IPS-18c (cell line): ENCODE data around the gene CUL9.
"Not testable (repeated sequence)": the region's sequence is repeated elsewhere in the genome, so short reads cannot be mapped to it uniquely, and the experiment has no call there.

Experiments
- H3K4me3 ChIP-seq: 2 replicates; pipeline ENCODE4 v1.7.0; 2013; ENCODE audit warnings: low read depth, mild to moderate bottlenecking, low read length, moderate library complexity; ENCODE audit not compliant: insufficient read depth
- H3K9me3 ChIP-seq: one replicate; pipeline ENCODE4 v1.6.1; 2013; ENCODE audit warnings: mild to moderate bottlenecking, low read length, moderate library complexity; ENCODE audit not compliant: control insufficient read depth, insufficient read depth

CUL9 gene

DNA sequence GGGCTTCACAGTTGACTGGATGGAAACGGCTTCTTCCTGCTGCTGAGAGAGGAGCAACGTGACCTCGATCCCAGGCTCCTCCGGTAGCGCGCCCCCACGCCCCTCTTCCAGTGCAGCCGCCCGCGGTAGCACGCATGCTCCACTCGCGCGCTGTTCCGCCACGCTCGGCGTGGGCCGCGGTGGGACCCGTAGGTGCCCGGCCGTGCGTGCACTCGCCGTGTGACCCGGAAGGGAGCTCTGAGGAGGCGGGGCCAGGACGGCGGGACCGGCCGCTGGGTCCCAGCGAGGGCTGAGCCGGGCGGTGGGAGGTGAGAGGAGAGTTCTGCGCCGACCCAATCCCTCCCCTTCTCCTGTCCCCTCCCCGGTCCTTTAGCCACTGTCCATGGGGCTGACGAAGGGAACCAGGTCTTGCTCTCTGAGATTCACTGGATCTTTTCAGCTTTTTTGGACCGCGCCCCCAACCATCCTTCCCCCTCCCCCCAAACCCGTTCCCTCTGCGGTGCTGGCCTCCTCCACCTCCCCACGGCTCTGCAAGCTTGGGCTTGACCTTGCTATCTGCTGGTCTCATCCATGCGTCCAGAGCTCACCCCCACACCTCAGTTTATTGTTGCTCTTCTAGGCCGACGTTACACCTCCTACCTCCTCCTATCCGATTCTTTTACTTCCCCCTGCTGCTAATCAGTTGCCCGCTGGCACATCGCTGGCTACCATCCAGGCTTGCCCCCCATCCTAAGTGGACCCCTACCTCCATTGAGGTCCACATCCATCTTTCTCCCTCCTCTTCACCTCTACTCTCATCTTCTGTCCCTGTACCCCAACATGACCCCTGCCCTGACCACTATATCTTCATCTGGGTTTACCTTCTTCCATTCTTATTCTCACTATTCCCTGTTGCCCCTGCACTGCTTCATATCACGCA, at the start of gene CUL9:
Gene CUL9 (plus strand): TSS at position 255 of the 919 bp plus-strand sequence. CDS start 2,115 bp downstream, outside the sequence.
- H3K4me3 ChIP-seq: peak within 1 kb of the TSS; percentile 73
- no peaks in the 10 kb centered on the region for H3K9me3 ChIP-seq

DNA sequence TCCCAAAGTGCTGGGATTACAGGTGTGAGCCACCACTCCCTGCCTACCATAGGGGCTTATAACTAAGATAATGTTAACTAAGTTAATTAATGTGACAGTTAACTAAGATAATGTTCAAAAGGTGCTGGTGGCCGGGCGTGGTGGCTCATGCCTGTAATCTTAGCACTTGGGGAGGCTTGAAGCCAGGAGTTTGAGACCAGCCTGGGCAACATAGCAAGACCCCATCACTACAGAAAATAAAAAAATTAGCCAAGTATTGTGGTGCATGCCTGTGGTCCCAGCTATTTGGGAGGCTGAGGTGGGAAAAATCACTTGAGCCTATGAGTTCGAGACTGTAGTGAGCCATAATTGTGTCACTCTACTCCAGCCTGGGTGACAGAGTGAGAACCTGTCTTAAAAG, 43.7 kb upstream of the CUL9 start:
- H3K9me3 ChIP-seq: no peaks in the 10 kb centered on the region
- H3K4me3 ChIP-seq: no peak overlapping the region

DNA sequence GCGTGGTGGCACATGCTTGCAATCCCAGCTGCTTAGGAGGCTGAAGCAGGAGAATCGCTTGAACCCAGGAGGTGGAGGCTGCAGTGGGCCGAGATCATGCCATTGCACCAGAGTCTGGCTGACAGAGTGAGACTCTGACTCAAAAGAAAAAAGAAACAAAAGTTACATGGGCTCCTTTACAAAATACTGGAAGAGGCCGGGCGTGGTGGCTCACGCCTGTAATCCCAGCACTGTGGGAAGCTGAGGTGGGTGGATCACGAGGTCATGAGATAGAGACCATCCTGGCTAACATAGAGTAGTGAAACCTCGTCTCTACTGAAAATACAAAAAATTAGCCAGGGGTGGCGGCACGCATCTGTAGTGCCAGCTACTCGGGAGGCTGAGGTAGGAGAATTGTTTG, 42.0 kb upstream of the CUL9 start:
- H3K9me3 ChIP-seq, H3K4me3 ChIP-seq: not testable (repeated sequence)

DNA sequence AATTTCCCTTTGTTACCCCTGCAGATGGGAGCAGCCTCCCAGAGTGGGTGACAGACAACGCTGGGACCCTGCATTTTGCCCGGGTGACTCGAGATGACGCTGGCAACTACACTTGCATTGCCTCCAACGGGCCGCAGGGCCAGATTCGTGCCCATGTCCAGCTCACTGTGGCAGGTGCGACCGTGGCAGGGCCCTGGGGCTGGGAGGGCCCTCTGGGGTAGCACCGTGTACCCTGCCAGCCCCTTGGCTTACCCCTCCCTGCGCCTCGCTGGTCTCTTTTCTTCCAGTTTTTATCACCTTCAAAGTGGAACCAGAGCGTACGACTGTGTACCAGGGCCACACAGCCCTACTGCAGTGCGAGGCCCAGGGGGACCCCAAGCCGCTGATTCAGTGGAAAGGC, 40.4 kb upstream of the CUL9 start:
- Histone ChIP-seq H3K4me3 (no peak overlapping the region), H3K9me3 (peaks cover 2% of the 10 kb centered on the region)

DNA sequence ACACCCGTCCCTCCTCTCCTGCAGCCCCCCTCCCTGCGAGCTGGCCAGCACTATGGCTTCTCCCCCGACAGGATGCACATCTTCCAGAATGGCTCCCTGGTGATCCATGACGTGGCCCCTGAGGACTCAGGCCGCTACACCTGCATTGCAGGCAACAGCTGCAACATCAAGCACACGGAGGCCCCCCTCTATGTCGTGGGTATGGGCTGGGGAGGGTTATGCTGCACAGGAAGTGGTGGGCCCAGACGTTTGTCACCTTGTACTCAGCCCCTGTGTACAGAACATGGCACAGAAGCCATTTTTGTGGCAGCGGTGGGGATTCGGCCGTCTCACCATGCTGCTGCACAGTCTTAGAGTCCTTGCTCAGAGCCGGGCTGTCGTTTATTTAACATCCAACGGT, 39.9 kb upstream of the CUL9 start:
- Histone ChIP-seq H3K9me3 (peaks cover 2% of the 10 kb centered on the region), H3K4me3 (no peak overlapping the region)

DNA sequence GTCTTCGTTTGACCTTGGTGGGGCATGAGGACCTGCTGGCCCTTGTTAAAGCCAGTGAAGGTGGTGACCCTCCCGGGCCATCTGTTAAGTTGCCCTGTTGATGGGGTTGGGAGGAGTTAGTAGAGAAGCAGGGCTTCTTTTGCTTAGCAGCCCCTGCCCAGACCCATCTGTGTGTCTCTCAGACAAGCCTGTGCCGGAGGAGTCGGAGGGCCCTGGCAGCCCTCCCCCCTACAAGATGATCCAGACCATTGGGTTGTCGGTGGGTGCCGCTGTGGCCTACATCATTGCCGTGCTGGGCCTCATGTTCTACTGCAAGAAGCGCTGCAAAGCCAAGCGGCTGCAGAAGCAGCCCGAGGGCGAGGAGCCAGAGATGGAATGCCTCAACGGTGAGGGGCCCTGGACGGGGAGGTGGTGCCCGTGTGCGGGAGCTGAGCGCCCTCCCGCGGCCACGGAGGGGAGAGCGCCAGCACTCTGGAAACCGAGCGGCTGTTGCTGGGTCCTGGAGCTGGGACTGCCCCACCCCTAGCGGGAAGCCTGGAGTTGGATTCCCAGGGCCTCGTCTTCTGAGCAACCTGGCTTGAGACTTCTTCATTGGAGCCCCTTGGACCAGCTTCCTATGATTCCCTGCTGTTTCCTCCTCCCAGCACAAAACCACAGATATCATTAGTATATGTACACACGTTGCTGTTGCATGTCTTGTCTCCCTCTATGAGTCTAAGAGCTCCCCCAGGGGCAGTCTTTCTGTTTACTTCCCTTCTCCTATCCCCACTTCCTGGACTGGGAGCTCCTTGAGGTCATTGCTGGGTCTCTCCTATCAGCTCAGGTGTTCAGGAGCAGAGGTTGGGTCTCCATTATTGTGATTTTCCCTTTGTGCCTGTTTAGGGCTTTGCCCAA, 38.5 kb upstream of the CUL9 start:
- H3K9me3 ChIP-seq: peaks cover 2% of the 10 kb centered on the region
- no peak overlapping the region for H3K4me3 ChIP-seq

DNA sequence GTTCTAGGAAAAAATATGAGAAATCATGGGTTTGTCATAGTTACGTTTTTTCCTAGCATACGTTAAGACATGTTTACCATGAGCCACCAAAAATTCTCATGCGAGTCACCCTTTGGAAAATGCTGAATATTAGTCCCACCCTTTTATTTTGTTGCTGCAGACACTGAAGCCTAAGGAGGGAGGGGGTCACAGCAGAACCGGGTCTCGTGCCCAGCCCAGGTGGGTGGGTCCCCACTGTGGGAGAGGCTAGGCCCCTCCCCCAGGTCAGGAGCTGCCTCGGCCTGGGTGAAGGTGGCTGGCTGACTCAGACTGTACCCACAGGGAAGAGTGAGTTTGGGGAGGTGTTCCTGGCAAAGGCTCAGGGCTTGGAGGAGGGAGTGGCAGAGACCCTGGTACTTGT, 37.1 kb upstream of the CUL9 start:
- no peak overlapping the region for H3K4me3 ChIP-seq
- peaks cover 2% of the 10 kb centered on the region for H3K9me3 ChIP-seq

DNA sequence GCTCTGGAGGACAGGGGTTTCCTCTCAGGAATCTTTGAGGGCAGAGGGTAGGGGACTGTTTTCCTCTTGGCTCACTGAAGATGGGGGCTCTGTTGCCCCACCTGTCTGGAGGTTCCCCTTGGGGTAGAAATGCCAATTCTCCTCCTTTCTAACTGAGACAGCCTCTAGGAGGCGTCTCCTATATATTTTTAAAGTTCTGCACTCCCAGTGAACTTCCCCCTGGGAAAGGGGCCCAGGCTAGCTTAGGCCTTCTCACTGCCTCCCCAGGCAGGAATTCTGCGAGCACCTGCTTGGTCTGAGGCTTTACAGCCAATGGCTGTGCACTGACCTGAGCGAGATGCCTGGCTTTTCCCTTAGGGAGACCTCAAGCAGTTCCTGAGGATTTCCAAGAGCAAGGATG, 35.7 kb upstream of the CUL9 start:
- Histone ChIP-seq H3K9me3 (peaks cover 2% of the 10 kb centered on the region), H3K4me3 (no peak overlapping the region)

DNA sequence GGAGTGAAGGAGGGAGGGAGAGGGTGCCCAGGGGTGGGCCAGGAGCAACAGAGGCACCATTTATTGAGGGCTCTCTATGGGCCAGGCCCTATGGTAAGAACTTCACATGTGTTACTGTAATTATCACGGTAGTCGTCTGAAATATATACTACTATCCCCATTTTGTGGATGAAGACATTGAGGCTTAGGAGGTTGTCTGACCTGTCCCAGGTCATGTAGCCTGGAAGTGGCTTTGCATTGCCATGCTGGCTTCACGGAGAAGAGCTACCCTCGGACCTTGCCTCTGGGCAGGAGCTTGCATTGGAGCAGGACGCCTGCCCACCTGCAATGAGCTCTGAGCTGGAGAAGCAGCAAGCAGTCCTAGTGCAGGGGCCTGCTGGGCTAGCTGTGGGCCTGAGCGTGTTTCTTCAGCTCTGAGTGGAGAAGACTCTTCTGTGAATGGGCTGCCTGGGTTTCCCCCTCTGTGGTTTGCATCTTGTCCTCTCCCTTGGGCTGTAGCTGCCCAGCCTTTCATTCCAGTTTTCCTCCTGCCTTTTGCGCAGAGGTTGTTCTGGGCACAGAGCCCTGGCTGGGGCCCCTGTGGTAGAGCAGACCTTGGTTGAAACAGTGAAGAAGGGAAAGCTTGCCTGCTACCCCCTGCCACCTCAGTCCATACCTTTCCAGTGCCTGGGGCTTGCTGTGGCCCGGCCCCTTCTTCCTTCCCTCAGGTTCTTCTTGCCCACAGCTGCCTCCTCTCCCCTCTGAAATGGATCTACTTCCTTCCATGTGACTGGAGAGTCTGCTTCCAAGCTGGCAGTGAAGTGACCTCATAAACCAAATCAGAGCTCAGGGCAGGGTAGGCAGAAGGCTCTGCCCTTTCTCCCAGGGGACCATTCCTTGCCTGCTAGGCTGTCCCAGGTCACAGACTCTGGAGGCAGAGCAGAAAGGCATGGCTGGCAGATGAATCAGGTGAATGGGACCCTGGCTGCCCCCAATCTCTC, 35.0 kb upstream of the CUL9 start:
- Histone ChIP-seq H3K9me3 (peaks cover 2% of the 10 kb centered on the region), H3K4me3 (no peak overlapping the region)

DNA sequence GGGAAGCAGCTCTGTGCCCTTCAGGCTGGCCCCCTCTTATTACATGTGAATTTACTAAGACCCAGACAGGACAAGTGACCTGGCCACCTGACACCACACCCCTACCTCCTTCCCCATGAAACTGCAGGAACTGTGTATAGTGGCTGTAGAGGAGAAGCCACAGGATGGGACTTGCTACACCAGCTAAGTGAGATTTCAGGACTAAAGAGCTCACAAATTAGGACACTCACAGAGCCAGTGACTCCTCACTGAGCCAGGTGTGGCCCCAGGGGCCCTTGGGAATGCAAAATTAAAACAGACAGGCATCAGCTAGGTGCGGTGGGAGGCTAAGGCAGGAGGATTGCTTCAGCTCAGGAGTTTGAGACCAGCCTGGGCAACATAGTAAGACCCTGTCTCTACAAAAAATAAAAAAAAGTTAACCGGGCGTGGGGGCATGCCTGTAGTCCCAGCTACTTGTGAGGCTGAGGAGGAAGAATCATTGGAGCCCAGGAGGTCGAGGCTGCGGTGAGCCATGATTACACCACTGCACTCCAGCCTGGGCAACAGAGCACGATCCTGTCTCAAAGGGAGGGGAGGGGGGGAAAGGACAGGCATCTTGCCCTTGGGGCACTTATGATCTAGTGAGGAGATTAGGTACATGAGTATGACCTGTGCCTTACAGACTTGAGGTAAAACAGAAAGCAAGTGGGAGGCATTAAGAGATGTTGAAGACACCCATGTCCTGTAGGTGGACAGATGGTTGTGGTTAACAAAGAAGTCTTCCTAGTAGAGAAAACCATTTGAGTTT, 34.1 kb upstream of the CUL9 start:
- H3K4me3 ChIP-seq: no peak overlapping the region
- H3K9me3 ChIP-seq: peaks cover 2% of the 10 kb centered on the region

DNA sequence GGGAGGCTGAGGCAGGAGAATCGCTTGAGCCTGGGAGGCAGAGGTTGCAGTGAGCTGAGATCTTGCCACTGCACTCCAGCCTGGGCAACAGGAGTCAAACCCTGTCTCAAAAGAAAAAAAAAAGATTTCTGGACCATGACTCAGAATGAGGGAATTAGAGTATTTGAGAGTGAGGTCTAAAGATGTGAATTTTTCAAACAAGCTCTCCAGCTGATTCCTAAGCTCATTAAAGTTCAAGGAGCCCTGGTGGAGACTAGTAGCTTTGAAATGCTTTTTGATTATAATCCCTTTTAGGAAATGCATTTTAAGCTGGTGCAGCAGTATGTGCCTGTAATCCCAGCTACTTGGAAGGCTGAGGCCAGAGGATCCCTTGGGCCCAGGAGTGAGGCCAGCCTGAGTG, 32.7 kb upstream of the CUL9 start:
- Histone ChIP-seq H3K4me3 (no peak overlapping the region), H3K9me3 (peaks cover 2% of the 10 kb centered on the region)

DNA sequence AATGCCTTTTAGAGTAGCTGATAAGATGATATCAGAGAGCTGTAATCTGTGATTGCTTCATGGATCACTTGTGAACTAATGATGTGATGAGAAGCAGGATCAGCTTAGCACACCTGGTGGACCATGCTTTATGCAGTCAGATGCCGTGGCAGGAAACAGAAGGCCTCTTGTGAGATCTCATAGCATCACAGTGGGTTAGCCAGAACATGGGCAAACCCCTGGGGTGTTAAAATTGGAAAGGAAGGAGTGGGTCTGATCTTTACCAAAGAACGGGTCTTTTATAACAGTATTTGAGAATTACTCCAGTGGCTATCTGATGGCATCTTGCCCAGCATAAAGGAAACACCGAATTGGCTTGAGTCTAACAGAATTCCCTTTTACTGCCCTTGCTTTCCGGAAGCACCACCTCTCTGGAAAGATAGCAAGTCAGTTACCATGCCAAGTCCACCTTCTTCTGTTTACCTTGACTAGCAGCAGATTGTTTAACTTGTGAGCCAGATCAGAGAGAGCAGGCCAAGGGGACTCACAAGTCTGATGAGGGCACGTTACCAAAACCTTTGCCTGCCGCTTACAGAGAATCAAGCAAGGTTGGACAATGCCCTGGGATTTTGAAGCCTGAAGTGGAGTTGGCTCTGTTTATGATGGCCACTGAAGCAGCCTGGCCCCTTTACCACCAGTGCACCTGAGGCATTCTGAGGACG, 31.8 kb upstream of the CUL9 start:
- no peaks in the 10 kb centered on the region for H3K9me3 ChIP-seq
- H3K4me3 ChIP-seq: no peak overlapping the region

DNA sequence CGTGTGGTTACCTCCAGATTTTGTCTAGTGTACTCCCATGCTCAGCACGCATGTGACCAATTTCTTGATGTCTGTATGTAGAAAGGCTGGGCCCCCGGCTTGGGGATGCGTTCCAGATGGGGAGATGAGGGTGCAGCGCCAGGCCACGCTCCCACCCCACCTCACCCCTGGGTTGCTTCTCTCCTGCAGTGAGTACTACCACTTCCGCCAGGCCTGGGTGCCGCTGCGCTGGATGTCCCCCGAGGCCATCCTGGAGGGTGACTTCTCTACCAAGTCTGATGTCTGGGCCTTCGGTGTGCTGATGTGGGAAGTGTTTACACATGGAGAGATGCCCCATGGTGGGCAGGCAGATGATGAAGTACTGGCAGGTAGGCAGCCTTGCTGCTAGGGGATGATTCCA, 22.4 kb upstream of the CUL9 start:
- H3K9me3 ChIP-seq: no peaks in the 10 kb centered on the region
- no peak overlapping the region for H3K4me3 ChIP-seq

DNA sequence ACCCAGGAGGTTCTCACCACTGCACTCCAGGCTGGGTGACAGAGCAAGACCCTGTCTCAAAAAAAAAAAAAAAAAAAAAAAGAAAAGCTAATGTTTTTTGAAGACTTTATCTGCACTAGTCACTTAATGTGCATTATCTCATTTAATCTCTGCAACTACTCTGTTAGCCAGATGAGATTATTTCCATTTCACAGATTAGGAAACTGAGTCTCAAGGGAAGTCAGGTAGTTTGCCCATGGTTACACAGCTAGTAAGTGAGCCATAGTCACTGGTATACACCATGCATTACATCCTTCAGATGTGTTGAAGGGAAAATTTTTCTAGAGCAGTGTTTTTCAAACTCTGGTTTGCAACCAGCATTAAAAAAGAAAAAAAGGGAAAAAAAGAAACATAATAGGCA, 18.1 kb upstream of the CUL9 start:
- Histone ChIP-seq H3K4me3 (no peak overlapping the region), H3K9me3 (no peaks in the 10 kb centered on the region)

DNA sequence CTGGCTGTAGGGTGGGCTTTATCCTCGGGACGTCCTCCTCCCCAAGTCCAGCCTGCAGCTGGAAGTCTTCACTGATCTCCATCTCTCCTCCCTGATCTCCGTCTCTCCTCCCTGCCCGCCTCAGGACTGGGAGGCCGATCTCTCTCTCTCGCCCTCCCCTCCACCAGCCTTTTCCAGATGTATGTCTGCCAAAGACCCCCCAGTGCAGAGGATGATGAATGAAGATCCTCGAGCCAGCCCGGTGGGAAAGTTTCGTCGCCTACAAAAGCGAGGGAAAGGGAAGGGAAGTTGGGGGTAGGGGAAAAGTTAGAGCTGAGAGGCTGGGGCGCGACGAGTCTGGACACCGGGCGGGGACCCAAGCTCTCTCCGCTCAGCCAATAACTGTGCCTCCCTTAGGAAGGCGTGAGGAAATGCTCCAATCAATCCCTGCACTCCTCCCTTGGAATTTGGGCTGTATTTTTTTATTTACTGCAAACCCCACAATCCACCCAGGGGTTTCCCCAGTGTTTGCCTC, 11.5 kb upstream of the CUL9 start:
- peak overlapping the region; percentile 55 for H3K4me3 ChIP-seq
- no peaks in the 10 kb centered on the region for H3K9me3 ChIP-seq
